ENCODE results near the gene KRTAP4-8.
"Not testable (repeated sequence)": the region's sequence is repeated elsewhere in the genome, so short reads cannot be mapped to it uniquely, and the experiment has no call there.

KRTAP4-8 gene

GRCh38 chr17:41108728-41109386 is 10.9 kb upstream of the KRTAP4-8 start:
- DNase-seq (ENCODE audit: low read depth in 2 of 2): not testable (repeated sequence)

GRCh38 chr17:41107941-41108450 is 10.1 kb upstream of the KRTAP4-8 start:
- DNase-seq (ENCODE audit: low read depth in 2 of 2): no peak

- DNase-seq (ENCODE audit: low read depth in 2 of 2): not testable (repeated sequence)
Measured at GRCh38 chr17:41105347-41105746, 7.4 kb upstream of the KRTAP4-8 start, which contains the start of gene KRTAP4-9. KRTAP4-9 (plus strand) TSS chr17:41105389; CDS start chr17:41105389, 0 bp downstream.

- DNase-seq (ENCODE audit: low read depth in 2 of 2): not testable (repeated sequence)
Measured at GRCh38 chr17:41104386-41105038, 6.6 kb upstream of the KRTAP4-8 start.

- DNase-seq (ENCODE audit: low read depth in 2 of 2): no peak
Measured at GRCh38 chr17:41103896-41104295, 6.0 kb upstream of the KRTAP4-8 start.

GRCh38 chr17:41101586-41102259 is 3.8 kb upstream of the KRTAP4-8 start, which contains the start of gene KRTAP4-16:
KRTAP4-16 (minus strand) TSS chr17:41102209; CDS start chr17:41102209, 0 bp downstream.
- no peak for DNase-seq (ENCODE audit: low read depth in 2 of 2)

GRCh38 chr17:41099682-41100480 is 1.9 kb upstream of the KRTAP4-8 start:
- DNase-seq (ENCODE audit: low read depth in 2 of 2): peak; percentile 59

- no peak for DNase-seq (ENCODE audit: low read depth in 2 of 2)
Measured at GRCh38 chr17:41098481-41098880, 539 bp upstream of the KRTAP4-8 start.

- no peak for DNase-seq (ENCODE audit: low read depth in 2 of 2)
Measured at GRCh38 chr17:41096055-41096454, 1.9 kb downstream of the KRTAP4-8 start.

- not testable (repeated sequence) for DNase-seq (ENCODE audit: low read depth in 2 of 2)
Measured at GRCh38 chr17:41088760-41089352, 9.1 kb downstream of the KRTAP4-8 start.

GRCh38 chr17:41084100-41084856 is 13.7 kb downstream of the KRTAP4-8 start, which contains the start of gene KRTAP4-7:
KRTAP4-7 (plus strand) TSS chr17:41084150; CDS start chr17:41084207, 57 bp downstream.
- not testable (repeated sequence) for DNase-seq (ENCODE audit: low read depth in 2 of 2)

- DNase-seq (ENCODE audit: low read depth in 2 of 2): not testable (repeated sequence)
Measured at GRCh38 chr17:41083427-41083826, 14.5 kb downstream of the KRTAP4-8 start.

GRCh38 chr17:41082626-41083025 is 15.3 kb downstream of the KRTAP4-8 start:
- no peak for DNase-seq (ENCODE audit: low read depth in 2 of 2)

GRCh38 chr17:41076788-41077187 is 21.2 kb downstream of the KRTAP4-8 start:
- DNase-seq (ENCODE audit: low read depth in 2 of 2): no peak

GRCh38 chr17:41073676-41074075 is 24.3 kb downstream of the KRTAP4-8 start:
- DNase-seq (ENCODE audit: low read depth in 2 of 2): no peak

- no peak for DNase-seq (ENCODE audit: low read depth in 2 of 2)
Measured at GRCh38 chr17:41071606-41072360, 26.2 kb downstream of the KRTAP4-8 start.

GRCh38 chr17:41069031-41069430 is 28.9 kb downstream of the KRTAP4-8 start:
- DNase-seq (ENCODE audit: low read depth in 2 of 2): no peak

GRCh38 chr17:41067281-41067680 is 30.7 kb downstream of the KRTAP4-8 start:
- peak; percentile 75 to 77 for DNase-seq (ENCODE audit: low read depth in 2 of 2)

GRCh38 chr17:41065829-41066624 is 31.9 kb downstream of the KRTAP4-8 start, which contains the start of gene KRTAP2-4:
KRTAP2-4 (minus strand) TSS chr17:41065879; CDS start chr17:41065845, 34 bp downstream.
- DNase-seq (ENCODE audit: low read depth in 2 of 2): peak; percentile 59 to 66

Data from fibroblast of skin of left biceps (primary cell).